ENCODE measurements around the gene GOLIM4.

DNA sequence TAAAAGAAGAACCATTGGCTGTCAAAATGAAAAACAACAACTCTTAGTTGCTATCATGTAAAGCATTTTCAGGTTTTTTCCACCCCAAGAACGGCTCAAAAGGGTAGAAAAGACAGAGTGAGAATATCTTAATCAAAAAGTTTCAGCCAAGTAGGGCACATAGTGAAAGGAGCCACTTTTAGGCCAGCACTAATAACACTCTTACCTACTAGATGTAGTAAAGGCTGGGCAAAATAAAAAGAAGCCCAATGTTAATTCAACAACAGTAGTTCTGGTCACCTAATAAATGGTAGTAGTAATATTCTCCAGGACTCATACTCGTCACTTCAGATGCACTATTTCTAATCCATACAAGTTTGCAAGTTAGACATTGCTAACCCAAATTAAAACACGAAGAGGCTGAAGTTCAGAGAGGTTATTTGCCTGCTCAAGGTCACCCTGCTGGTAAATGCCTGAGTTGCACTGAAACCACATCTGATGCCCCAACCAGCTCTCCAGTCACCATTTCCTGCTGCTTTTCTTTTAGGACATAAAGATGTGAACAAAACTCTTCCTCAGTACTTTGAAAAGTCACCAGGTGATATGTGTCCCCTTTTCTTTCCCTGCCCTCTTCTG lies 7.5 kb downstream of the GOLIM4 start:
- TF ChIP-seq CTCF (IDR thresholded peaks at IDR 0.05) (0 out of 2 replicates have a peak, but pooled peaks have one; percentile 29), ZNF423 (CRISPR knock-in tag; IDR thresholded peaks at IDR 0.05) (no peak), MAX (CRISPR knock-in tag; IDR thresholded peaks at IDR 0.05) (no peak), E2F5 (CRISPR knock-in tag; IDR thresholded peaks at IDR 0.05) (no peak), RELA (CRISPR knock-in tag; IDR thresholded peaks at IDR 0.05; ENCODE audit: borderline replicate concordance) (no peak)
- TF ChIP-seq, protein P1, sequence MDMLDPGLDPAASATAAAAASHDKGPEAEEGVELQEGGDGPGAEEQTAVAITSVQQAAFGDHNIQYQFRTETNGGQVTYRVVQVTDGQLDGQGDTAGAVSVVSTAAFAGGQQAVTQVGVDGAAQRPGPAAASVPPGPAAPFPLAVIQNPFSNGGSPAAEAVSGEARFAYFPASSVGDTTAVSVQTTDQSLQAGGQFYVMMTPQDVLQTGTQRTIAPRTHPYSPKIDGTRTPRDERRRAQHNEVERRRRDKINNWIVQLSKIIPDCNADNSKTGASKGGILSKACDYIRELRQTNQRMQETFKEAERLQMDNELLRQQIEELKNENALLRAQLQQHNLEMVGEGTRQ (CRISPR knock-in tag; IDR thresholded peaks at IDR 0.05), result no peak
- TF ChIP-seq, protein P2, sequence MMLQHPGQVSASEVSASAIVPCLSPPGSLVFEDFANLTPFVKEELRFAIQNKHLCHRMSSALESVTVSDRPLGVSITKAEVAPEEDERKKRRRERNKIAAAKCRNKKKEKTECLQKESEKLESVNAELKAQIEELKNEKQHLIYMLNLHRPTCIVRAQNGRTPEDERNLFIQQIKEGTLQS (CRISPR knock-in tag; conservative IDR thresholded peaks at IDR 0.05), result no peak
- TF ChIP-seq, protein P3, sequence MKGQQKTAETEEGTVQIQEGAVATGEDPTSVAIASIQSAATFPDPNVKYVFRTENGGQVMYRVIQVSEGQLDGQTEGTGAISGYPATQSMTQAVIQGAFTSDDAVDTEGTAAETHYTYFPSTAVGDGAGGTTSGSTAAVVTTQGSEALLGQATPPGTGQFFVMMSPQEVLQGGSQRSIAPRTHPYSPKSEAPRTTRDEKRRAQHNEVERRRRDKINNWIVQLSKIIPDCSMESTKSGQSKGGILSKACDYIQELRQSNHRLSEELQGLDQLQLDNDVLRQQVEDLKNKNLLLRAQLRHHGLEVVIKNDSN (CRISPR knock-in tag; IDR thresholded peaks at IDR 0.05), result no peak
- TF ChIP-seq, protein P4, sequence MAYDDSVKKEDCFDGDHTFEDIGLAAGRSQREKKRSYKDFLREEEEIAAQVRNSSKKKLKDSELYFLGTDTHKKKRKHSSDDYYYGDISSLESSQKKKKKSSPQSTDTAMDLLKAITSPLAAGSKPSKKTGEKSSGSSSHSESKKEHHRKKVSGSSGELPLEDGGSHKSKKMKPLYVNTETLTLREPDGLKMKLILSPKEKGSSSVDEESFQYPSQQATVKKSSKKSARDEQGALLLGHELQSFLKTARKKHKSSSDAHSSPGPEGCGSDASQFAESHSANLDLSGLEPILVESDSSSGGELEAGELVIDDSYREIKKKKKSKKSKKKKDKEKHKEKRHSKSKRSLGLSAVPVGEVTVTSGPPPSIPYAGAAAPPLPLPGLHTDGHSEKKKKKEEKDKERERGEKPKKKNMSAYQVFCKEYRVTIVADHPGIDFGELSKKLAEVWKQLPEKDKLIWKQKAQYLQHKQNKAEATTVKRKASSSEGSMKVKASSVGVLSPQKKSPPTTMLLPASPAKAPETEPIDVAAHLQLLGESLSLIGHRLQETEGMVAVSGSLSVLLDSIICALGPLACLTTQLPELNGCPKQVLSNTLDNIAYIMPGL (CRISPR knock-in tag; IDR thresholded peaks at IDR 0.05), result no peak

Measured in WTC11 (cell line).